GM21825 (cell line): ENCODE measurements around the gene PLCB1.
A peak's percentile ranks its signal among the peaks of the same experiment; 100 is the strongest.
"Not testable (repeated sequence)": the region's sequence is repeated elsewhere in the genome, so short reads cannot be mapped to it uniquely, and the experiment has no call there.

Source experiments
- ATAC-seq: cut with Tn5 transposase; IDR thresholded peaks from one replicate; pipeline ENCODE4 v1.9.1; 2021; ENCODE audit warnings: mild to moderate bottlenecking, moderate library complexity; ENCODE audit not compliant: unreplicated experiment

PLCB1 gene

DNA sequence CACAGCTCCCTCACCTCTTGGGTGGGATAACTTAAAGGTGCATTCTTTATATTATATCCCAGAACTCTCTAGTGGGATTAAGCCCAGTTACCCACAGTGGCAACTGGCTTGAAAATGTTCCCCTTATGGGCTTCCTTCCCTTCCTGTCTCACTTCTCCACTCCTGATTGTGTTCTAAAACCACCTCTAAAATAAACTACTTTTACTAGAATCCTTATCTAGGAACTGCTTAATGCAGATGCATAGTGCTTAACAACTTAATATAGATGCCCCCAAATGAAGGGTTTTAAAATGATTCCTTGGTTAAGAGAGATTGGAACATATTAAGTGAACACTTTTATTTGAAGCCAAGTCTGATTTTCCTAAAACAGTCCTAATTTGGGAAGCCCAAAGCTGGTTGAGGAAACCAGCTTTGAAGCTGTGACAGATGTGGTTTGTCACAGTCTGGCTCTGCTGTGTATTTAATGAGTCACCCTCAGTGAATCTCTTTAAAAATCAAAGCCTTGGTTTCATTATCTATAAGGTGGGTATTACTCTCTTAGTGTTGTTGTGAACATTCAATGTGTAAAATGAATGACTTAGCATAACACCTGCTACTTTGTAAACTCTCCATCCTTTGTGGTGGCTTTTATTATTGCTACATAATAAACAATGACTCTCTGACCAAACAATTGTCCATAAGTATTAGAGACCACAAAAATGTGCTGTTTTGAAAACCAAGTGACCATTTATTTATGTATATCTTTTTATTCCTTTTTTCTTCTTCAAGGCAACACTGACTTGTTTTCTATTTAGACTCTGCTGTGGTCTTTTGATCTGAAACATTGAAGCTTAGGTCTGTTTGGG lies 24.4 kb downstream of the PLCB1 start:
- peak; percentile 82 for ATAC-seq

- ATAC-seq: not testable (repeated sequence)
These were observed 27.2 kb downstream of the PLCB1 start for GRCh38 chr20:8159217-8159616.

- ATAC-seq: no peak
These were observed 29.4 kb downstream of the PLCB1 start for GRCh38 chr20:8161264-8162071.

DNA sequence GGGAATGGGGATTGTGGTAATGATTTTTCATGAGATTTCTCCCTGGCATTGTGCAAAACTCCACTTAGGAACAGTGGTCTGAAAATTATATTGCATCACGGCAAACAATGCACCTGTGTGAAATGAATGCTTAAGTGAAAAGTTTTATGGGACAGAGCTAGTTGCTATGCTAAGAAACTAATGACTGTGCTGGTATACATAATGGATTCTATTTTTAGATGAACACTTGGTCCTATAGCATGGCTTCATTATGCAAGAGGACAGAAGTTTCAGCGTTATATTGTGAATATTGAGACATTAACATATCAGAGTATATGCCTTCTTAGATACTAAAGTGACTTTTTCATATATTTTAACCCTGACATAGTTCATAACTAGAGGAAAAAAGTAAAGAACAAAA lies 30.5 kb downstream of the PLCB1 start:
- no peak for ATAC-seq

GRCh38 chr20:8163543-8163942 lies 31.5 kb downstream of the PLCB1 start:
- ATAC-seq: no peak

DNA sequence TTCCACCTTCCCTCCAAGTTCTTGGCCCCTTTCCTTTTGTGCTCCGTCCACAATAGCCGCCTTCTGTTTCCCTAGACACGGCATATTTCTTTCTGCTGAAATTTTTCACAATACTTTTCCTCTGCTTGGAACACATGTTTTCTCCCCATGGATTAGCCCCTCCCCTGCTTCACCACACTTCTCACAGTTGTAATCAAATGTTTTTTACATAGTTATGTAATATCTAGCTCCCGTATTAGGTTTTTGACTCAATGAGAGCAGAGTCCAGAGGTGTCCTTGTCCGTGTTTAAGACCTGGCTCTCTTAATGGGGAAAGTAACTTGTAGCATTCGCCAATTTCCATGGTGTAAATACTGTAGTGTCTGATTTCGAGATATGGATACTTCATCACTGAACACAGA lies 34.7 kb downstream of the PLCB1 start:
- ATAC-seq: no peak

DNA sequence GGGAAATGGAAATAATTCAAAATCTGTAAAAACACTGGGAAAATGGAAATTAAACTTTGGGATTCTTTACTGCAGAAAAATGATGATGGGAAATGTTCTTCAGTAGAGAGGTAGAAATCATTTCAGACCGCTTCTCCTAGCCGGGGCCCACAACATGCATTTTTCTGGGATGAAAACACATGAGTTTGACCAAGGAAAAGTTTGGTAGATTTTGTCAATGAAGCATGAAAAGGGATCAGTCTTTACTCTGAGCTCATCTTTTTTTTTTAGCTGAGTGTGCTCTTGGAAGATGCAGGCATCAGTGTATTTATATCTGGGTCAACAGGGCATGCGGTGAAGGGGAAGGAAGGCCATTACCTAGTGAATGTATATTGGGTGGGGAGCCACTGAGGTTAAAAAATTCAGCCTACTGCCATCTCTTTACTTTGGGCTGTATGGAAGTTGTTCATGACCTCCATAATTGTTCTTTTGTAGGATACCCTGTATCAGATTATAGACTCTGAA lies 36.8 kb downstream of the PLCB1 start:
- ATAC-seq: no peak

DNA sequence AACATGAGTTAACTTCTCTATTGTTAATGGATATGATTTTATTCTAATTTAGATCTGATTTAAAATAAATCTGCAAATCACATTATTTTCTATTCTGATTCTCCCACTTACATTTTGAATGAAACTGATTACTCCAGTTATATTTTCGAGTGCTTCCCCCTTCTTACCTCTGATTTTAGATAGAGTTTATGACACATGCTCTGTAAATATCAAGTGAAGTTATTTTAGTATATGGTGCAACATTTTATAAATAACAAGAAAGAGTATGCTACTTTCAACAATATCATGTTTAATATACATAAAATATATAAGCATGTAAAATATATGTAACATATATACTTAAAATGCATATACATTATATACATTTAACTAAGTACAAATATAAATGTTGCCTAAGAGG lies 38.9 kb downstream of the PLCB1 start:
- no peak for ATAC-seq

DNA sequence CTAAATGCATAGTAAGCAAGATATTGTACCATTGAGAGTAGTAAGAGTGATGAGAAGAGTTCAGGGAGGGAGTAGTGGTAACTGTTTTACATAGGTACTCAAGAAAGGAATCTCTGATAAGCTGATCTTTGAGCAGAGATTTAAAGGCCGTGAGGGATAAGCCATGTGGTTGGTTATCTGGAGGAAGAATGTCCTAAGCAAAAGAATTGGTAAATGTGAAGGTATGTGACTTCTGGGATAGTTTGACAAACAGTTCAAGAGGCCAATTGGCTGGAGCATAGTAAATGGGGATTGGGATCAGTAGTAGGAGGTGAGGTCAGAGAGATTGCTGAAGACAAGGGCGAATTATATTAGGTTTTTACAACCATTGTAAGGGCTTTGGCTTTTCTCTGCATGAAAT lies 40.1 kb downstream of the PLCB1 start:
- no peak for ATAC-seq

- ATAC-seq: no peak
These were observed 43.9 kb downstream of the PLCB1 start for GRCh38 chr20:8175741-8176675.

GRCh38 chr20:8183526-8183925 lies 51.5 kb downstream of the PLCB1 start:
- no peak for ATAC-seq

GRCh38 chr20:8187740-8188139 lies 55.7 kb downstream of the PLCB1 start:
- no peak for ATAC-seq

DNA sequence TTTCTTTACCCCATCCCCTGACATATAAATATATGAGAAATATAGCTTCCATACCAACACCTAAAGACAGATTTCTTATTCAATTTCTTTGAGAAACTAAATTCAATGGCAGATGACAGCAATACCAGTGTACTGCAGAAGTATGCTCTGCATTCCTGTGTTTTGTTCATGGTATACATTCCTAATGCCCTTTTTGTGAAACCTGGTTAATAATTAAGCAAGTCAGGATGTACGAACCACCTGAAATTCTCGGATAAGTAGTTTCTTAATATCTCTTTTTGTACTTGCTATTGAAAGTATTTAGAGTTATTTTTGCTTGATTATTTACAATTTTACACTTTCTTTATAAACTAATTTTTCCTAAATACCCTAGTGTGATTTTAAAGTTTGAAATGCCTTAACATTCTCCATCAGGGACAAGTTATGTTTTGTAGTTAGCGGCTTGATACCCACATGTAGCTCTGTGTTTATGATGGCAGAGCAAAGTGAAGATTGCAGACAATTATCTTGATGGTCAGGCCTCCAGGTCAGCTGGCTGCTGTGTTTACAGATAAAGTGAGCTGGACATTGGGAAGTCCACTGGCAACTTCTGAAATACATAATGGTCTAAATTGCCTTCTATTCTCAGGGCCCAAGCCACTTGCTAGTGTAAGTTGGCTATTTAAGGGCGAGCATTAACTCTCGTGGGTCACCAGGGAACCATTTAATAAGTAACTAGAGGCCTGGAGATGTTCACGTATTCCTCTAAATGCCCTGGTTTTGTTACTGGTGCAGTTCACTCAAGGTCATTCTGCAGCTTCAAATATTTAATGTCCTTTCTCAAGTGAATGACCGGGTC lies 58.2 kb downstream of the PLCB1 start:
- no peak for ATAC-seq

DNA sequence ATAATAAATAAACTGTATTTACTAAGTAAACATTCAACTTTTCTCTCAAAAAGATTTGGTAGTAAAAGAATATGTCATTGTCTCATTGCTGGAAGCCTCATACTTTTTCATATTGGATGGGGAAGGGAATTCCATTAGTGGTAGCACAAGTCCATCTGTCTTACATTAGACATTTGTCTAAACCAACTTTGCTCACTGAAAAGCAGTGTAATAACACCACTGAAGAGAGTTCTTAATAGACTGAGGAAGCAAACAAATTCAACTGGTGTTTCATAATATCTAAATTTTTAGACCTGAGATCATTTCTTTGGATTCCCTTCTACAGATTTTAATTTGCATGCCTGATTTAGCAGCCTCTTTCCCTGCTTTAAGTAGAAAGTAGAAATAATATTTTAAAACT lies 62.7 kb downstream of the PLCB1 start:
- ATAC-seq: no peak

- ATAC-seq: no peak
These were observed 64.0 kb downstream of the PLCB1 start for GRCh38 chr20:8196096-8196495.

DNA sequence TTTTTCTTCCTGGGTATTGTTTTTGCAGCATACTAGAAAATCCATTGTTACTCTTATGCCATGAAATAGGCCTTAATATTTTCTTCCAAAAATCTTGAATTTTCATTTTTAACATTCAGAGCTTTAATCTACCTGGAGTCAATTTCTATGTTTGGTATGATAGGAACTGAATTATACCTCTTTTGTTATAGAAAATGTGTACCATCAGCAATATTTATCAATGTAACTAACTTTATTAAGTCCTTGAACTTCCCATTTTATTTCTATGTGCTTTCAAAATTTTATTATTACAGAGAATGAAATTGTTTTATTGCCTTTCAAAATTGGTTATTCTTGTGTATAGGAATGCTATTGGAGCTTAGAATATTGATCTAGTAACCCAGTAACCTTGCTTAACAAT lies 68.2 kb downstream of the PLCB1 start:
- no peak for ATAC-seq

GRCh38 chr20:8203366-8203765 lies 71.3 kb downstream of the PLCB1 start:
- no peak for ATAC-seq

GRCh38 chr20:8205996-8206395 lies 73.9 kb downstream of the PLCB1 start:
- ATAC-seq: no peak

GRCh38 chr20:8208226-8208625 lies 76.2 kb downstream of the PLCB1 start:
- no peak for ATAC-seq

GRCh38 chr20:8209061-8209460 lies 77.0 kb downstream of the PLCB1 start:
- ATAC-seq: no peak
